HEK293 (cell line): ENCODE measurements around the gene STK32A.

Experiments
- CTCF ChIA-PET: fragments of 350-600 bp; formaldehyde crosslinking; extraction: SDS; loops from one replicate; lab custom pipeline; 2021; ENCODE audit warnings: antibody characterized with exemption; lab: Yijun Ruan, JAX
- POLR2A ChIA-PET: fragments of 300-600 bp; formaldehyde crosslinking; extraction: SDS; loops from one replicate; lab custom pipeline; 2020; ENCODE audit warnings: antibody characterized with exemption, inconsistent platforms; lab: Yijun Ruan, JAX
- H3K27ac ChIP-seq: fragments of 200-500 bp; sonication (Bioruptor generic); 2 replicates; pipeline ENCODE4 v1.5.1; 2014; ENCODE audit warnings: low read depth, low read length, control low read depth, inconsistent platforms; ENCODE audit errors: extremely low read depth
- H3K36me3 ChIP-seq, 2 experiments: fragments of 200-500 bp in 1 of 2; sonication (Bioruptor generic) in 1 of 2; 1 replicate in 1 of 2; 2 replicates in 1 of 2; pipeline ENCODE4 v1.5.1; 2014 to 2017; ENCODE audit warnings: inconsistent platforms in 2 of 2, low read length in 2 of 2; ENCODE audit not compliant: control insufficient read depth in 2 of 2, insufficient read depth in 1 of 2
- H3K4me1 ChIP-seq: fragments of 200-500 bp; sonication (Bioruptor generic); 2 replicates; pipeline ENCODE4 v1.5.1; 2014; ENCODE audit warnings: mild to moderate bottlenecking, low read length, inconsistent platforms; ENCODE audit not compliant: control insufficient read depth, insufficient read depth
- H3K4me3 ChIP-seq: 2 replicates; pipeline ENCODE4 v1.5.1; 2011; ENCODE audit warnings: low read depth, mild to moderate bottlenecking, control low read depth, low read length, moderate library complexity
- H3K9me3 ChIP-seq: fragments of 200-500 bp; sonication (Bioruptor generic); 2 replicates; pipeline ENCODE4 v1.5.1; 2014; ENCODE audit warnings: low read depth, low read length, inconsistent platforms; ENCODE audit not compliant: control insufficient read depth, insufficient read depth
- ELK4 ChIP-seq: IDR thresholded peaks from 2 replicates; pipeline ENCODE4 v1.6.1; 2011; ENCODE audit warnings: mild to moderate bottlenecking, low read depth, low read length, borderline replicate concordance
- GLIS1 ChIP-seq: fragments of 450-650 bp; formaldehyde crosslinking; IDR thresholded peaks from 2 replicates; pipeline ENCODE4 v1.5.1; 2016; ENCODE audit warnings: missing biosample characterization, missing genetic modification characterization
- HIC1 ChIP-seq: fragments of 450-650 bp; formaldehyde crosslinking; IDR thresholded peaks from 2 replicates; pipeline ENCODE4 v1.5.1; 2016; ENCODE audit warnings: missing biosample characterization, missing genetic modification characterization
- HOXC10 ChIP-seq: sonication (generic); formaldehyde crosslinking; IDR thresholded peaks from 2 replicates; pipeline ENCODE4 v1.8.1; 2023; ENCODE audit warnings: mild to moderate bottlenecking, missing genetic modification reagents
- OSR2 ChIP-seq: fragments of 450-650 bp; formaldehyde crosslinking; IDR thresholded peaks from 2 replicates; pipeline ENCODE4 v1.5.1; 2016; ENCODE audit warnings: missing biosample characterization, missing genetic modification characterization
- SALL2 ChIP-seq: fragments of 450-650 bp; formaldehyde crosslinking; IDR thresholded peaks from 2 replicates; pipeline ENCODE4 v1.5.0; 2017; ENCODE audit warnings: missing biosample characterization, mild to moderate bottlenecking, missing genetic modification characterization, borderline replicate concordance
- WT1 ChIP-seq: fragments of 450-650 bp; formaldehyde crosslinking; IDR thresholded peaks from 2 replicates; pipeline ENCODE4 v1.5.1; 2016; ENCODE audit warnings: missing biosample characterization, missing genetic modification characterization
- ZNF174 ChIP-seq: fragments of 450-650 bp; formaldehyde crosslinking; IDR thresholded peaks from 2 replicates; pipeline ENCODE4 v1.5.0; 2017; ENCODE audit warnings: missing biosample characterization, mild to moderate bottlenecking, missing genetic modification characterization
- ZNF248 ChIP-seq: fragments of 450-650 bp; formaldehyde crosslinking; IDR thresholded peaks from 2 replicates; pipeline ENCODE4 v1.5.1; 2017; ENCODE audit warnings: missing biosample characterization, missing genetic modification characterization
- ZNF350 ChIP-seq: fragments of 450-650 bp; formaldehyde crosslinking; IDR thresholded peaks from 2 replicates; pipeline ENCODE4 v1.5.0; 2017; ENCODE audit warnings: missing biosample characterization, mild to moderate bottlenecking, missing genetic modification characterization
- ZNF510 ChIP-seq: fragments of 450-650 bp; formaldehyde crosslinking; IDR thresholded peaks from 2 replicates; pipeline ENCODE4 v1.5.1; 2018; ENCODE audit warnings: mild to moderate bottlenecking, missing genetic modification characterization, missing biosample characterization; ENCODE audit not compliant: insufficient replicate concordance
- ZNF621 ChIP-seq: fragments of 450-650 bp; formaldehyde crosslinking; IDR thresholded peaks from 2 replicates; pipeline ENCODE4 v1.5.1; 2017; ENCODE audit warnings: missing biosample characterization, missing genetic modification characterization
- ZNF626 ChIP-seq: fragments of 450-650 bp; sonication (Bioruptor Pico); formaldehyde crosslinking; IDR thresholded peaks from 2 replicates; pipeline ENCODE4 v1.5.1; 2018; ENCODE audit warnings: missing biosample characterization, missing genetic modification characterization, inconsistent platforms
- ZNF629 ChIP-seq: fragments of 450-650 bp; formaldehyde crosslinking; IDR thresholded peaks from 2 replicates; pipeline ENCODE4 v1.5.1; 2017; ENCODE audit warnings: missing biosample characterization, missing genetic modification characterization
- ZNF658 ChIP-seq: fragments of 450-650 bp; formaldehyde crosslinking; IDR thresholded peaks from 2 replicates; pipeline ENCODE4; 2016; ENCODE audit warnings: missing biosample characterization, missing genetic modification characterization
- ZNF664 ChIP-seq: fragments of 450-650 bp; formaldehyde crosslinking; IDR thresholded peaks from 2 replicates; pipeline ENCODE4 v1.5.1; 2016; ENCODE audit warnings: missing biosample characterization, missing genetic modification characterization
- ZSCAN30 ChIP-seq: fragments of 450-650 bp; IDR thresholded peaks from 2 replicates; pipeline ENCODE4 v1.5.1; 2018; ENCODE audit warnings: missing biosample characterization, mild to moderate bottlenecking, missing genetic modification characterization, moderate library complexity
- TF ChIP-seq, protein P1 (sequence below): fragments of 450-650 bp; formaldehyde crosslinking; IDR thresholded peaks from 2 replicates; pipeline ENCODE4 v1.5.1; 2017; ENCODE audit warnings: missing biosample characterization, missing genetic modification characterization
- TF ChIP-seq, protein P2 (sequence below): fragments of 450-650 bp; formaldehyde crosslinking; IDR thresholded peaks from 2 replicates; pipeline ENCODE4 v1.5.1; 2016; ENCODE audit warnings: missing biosample characterization, missing genetic modification characterization
- TF ChIP-seq, protein P3 (sequence below): fragments of 450-650 bp; IDR thresholded peaks from 2 replicates; pipeline ENCODE4 v1.5.1; 2018; ENCODE audit warnings: missing biosample characterization, missing genetic modification characterization
- TF ChIP-seq, protein P4 (sequence below): fragments of 450-650 bp; formaldehyde crosslinking; IDR thresholded peaks from 2 replicates; pipeline ENCODE4 v1.5.1; 2017; ENCODE audit warnings: missing biosample characterization, missing genetic modification characterization

Gene STK32A

DNA sequence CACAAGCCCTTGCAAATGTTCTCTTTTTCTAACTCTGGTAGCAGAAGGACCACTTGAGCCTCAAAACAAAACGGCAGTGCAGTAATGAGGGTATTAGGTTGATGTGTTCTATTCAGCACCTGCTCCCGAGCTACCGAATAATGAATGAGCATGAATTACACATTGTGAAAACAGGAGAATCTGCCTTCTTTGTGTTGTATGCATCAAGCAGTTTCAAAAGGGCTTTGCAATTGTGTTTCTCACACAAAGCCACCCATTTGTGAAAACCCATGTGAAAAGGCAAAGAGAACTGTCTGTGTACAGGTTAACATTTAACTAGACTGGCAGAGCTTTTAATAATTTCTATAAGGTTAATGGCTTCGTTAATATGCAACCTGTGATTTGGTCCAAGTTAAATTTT, 97.8 kb downstream of the STK32A start (continued):
- TF ChIP-seq, protein P1, sequence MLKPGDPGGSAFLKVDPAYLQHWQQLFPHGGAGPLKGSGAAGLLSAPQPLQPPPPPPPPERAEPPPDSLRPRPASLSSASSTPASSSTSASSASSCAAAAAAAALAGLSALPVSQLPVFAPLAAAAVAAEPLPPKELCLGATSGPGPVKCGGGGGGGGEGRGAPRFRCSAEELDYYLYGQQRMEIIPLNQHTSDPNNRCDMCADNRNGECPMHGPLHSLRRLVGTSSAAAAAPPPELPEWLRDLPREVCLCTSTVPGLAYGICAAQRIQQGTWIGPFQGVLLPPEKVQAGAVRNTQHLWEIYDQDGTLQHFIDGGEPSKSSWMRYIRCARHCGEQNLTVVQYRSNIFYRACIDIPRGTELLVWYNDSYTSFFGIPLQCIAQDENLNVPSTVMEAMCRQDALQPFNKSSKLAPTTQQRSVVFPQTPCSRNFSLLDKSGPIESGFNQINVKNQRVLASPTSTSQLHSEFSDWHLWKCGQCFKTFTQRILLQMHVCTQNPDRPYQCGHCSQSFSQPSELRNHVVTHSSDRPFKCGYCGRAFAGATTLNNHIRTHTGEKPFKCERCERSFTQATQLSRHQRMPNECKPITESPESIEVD (tag by site-specific recombination): no peak
- TF ChIP-seq ZNF621 (tag by site-specific recombination) (no peak), HOXC10 (CRISPR knock-in tag) (no peak), ZNF174 (tag by site-specific recombination) (no peak), ZNF248 (tag by site-specific recombination) (no peak), ELK4 (no peak)
- TF ChIP-seq, protein P2, sequence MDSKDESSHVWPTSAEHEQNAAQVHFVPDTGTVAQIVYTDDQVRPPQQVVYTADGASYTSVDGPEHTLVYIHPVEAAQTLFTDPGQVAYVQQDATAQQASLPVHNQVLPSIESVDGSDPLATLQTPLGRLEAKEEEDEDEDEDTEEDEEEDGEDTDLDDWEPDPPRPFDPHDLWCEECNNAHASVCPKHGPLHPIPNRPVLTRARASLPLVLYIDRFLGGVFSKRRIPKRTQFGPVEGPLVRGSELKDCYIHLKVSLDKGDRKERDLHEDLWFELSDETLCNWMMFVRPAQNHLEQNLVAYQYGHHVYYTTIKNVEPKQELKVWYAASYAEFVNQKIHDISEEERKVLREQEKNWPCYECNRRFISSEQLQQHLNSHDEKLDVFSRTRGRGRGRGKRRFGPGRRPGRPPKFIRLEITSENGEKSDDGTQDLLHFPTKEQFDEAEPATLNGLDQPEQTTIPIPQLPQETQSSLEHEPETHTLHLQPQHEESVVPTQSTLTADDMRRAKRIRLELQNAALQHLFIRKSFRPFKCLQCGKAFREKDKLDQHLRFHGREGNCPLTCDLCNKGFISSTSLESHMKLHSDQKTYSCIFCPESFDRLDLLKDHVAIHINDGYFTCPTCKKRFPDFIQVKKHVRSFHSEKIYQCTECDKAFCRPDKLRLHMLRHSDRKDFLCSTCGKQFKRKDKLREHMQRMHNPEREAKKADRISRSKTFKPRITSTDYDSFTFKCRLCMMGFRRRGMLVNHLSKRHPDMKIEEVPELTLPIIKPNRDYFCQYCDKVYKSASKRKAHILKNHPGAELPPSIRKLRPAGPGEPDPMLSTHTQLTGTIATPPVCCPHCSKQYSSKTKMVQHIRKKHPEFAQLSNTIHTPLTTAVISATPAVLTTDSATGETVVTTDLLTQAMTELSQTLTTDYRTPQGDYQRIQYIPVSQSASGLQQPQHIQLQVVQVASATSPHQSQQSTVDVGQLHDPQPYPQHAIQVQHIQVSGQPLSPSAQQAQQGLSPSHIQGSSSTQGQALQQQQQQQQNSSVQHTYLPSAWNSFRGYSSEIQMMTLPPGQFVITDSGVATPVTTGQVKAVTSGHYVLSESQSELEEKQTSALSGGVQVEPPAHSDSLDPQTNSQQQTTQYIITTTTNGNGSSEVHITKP (tag by site-specific recombination): no peak

DNA sequence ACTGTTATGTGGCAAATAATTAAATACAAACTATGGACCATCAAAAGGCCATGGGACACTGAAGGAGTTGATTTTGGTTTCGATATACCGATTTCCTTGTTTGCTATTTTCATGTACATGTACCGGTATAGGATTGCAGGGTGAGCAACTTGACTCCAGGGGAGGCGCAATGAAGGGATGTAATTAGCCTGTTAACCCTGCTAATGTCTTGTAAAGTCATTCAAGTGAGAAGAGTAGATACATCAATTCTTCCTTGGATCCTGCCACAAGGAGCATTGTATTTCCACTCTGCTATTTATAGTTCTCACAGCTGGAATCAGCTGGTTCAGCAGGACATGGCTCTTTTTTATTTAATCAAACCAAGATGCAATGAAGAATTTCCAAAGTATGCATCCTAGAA, 102.0 kb downstream of the STK32A start:
- POLR2A ChIA-PET: no interaction called here
- CTCF ChIA-PET: no interaction called here
- no peak overlapping the region for H3K27ac ChIP-seq
- H3K4me1 ChIP-seq: peaks cover 2% of the 10 kb centered on the region; the same call in 1 of the 2 replicates
- H3K9me3 ChIP-seq: no peaks in the 10 kb centered on the region
- no peak overlapping the region for H3K4me3 ChIP-seq
- no peaks in the 10 kb centered on the region for H3K36me3 ChIP-seq
- TF ChIP-seq ZNF664 (tag by site-specific recombination) (no peak), ZNF629 (tag by site-specific recombination) (no peak), ZNF626 (tag by site-specific recombination) (no peak), ZNF658 (tag by site-specific recombination) (no peak), OSR2 (tag by site-specific recombination) (peak; percentile 43; the same call in 1 of the 2 replicates), ZNF350 (no peak), ZSCAN30 (no peak), SALL2 (tag by site-specific recombination) (no peak), HIC1 (peak; percentile 69), GLIS1 (peak; percentile 96), WT1 (tag by site-specific recombination) (peak; percentile 71), ZNF510 (tag by site-specific recombination) (no peak)
- TF ChIP-seq, protein P3, sequence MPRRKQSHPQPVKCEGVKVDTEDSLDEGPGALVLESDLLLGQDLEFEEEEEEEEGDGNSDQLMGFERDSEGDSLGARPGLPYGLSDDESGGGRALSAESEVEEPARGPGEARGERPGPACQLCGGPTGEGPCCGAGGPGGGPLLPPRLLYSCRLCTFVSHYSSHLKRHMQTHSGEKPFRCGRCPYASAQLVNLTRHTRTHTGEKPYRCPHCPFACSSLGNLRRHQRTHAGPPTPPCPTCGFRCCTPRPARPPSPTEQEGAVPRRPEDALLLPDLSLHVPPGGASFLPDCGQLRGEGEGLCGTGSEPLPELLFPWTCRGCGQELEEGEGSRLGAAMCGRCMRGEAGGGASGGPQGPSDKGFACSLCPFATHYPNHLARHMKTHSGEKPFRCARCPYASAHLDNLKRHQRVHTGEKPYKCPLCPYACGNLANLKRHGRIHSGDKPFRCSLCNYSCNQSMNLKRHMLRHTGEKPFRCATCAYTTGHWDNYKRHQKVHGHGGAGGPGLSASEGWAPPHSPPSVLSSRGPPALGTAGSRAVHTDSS (tag by site-specific recombination): no peak
- TF ChIP-seq, protein P1 (tag by site-specific recombination): peak; percentile 50
- TF ChIP-seq, protein P4, sequence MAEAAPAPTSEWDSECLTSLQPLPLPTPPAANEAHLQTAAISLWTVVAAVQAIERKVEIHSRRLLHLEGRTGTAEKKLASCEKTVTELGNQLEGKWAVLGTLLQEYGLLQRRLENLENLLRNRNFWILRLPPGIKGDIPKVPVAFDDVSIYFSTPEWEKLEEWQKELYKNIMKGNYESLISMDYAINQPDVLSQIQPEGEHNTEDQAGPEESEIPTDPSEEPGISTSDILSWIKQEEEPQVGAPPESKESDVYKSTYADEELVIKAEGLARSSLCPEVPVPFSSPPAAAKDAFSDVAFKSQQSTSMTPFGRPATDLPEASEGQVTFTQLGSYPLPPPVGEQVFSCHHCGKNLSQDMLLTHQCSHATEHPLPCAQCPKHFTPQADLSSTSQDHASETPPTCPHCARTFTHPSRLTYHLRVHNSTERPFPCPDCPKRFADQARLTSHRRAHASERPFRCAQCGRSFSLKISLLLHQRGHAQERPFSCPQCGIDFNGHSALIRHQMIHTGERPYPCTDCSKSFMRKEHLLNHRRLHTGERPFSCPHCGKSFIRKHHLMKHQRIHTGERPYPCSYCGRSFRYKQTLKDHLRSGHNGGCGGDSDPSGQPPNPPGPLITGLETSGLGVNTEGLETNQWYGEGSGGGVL (tag by site-specific recombination): no peak
